GM23248 (cell line): ENCODE data around the gene SCAMP5.

Source experiments
- EZH2 ChIP-seq: fragments of 200-600 bp; sonication (generic); IDR thresholded peaks from 2 replicates; pipeline ENCODE4 v1.6.1; 2018; ENCODE audit warnings: antibody characterized with exemption, mild to moderate bottlenecking; ENCODE audit not compliant: insufficient read depth, poor library complexity, severe bottlenecking
- EZH2phosphoT487 ChIP-seq: fragments of 200-600 bp; sonication (generic); IDR thresholded peaks from 2 replicates; pipeline ENCODE4 v1.6.1; 2018; ENCODE audit warnings: antibody characterized with exemption, moderate library complexity, mild to moderate bottlenecking, low read depth; ENCODE audit not compliant: insufficient read depth

DNA sequence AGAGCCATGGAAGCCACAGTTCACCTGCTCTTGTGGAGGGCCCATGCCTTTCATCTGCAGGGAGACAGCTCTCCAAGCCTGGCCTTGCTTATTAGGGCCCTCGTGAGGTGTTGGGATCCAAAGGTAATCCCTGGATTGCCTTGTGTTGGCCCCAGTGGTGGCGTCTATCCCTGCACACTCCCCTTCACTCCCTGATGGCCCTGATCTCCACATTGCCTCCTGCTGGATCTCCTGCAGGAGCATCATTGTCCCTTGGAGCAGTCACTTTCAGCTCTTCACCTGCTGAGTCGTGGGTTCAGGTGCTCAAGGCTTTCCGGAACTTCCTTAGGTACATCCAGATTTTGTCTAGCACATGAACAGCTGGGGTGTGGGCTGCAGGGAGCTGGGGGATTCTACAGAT lies 35.1 kb downstream of the SCAMP5 start:
- TF ChIP-seq EZH2phosphoT487 (no peak), EZH2 (no peak)
